ENCODE measurements around the gene SYCP2. TPM values are rescaled to one million over a fixed set of nuclear protein-coding genes. Genes with fewer than 3 reads are reported as not detected.

SYCP2 gene
- total and polyA plus RNA-seq, 2 of the 8 experiments (the other 6 are each of a cell fraction or from before 2014, with no cell fraction given) = 0.02 to 0.50 TPM

- TF ChIP-seq ATF2 (IDR thresholded peaks at IDR 0.05; ENCODE audit: low read length) = no peak
- TF ChIP-seq EGR1 (IDR thresholded peaks at IDR 0.05; ENCODE audit: borderline replicate concordance, low read depth, low read length) = no peak
- TF ChIP-seq POLR2A (IDR thresholded peaks at IDR 0.05; ENCODE audit: control extremely low read depth in 1 of 2, low read depth in 2 of 2, low read length in 2 of 2) = no peak
- no peak for TF ChIP-seq TAF1 (IDR thresholded peaks at IDR 0.05; ENCODE audit: low read depth, low read length)
Measured at GRCh38 chr20:59822291-59823029, 111.0 kb downstream of the SYCP2 start (continued).

Data from H1 (cell line).